ENCODE results near the gene FAM151A.

FAM151A gene

GRCh38 chr1:54623216-54624007 is at the start of gene FAM151A:
Gene FAM151A (minus strand): TSS chr1:54623525. CDS start chr1:54623395, 130 bp downstream.
- DNase-seq (ENCODE audit: low read depth): no peak

GRCh38 chr1:54671985-54672608 is 48.8 kb upstream of the FAM151A start:
- peak; percentile 55 for DNase-seq (ENCODE audit: low read depth)

- DNase-seq (ENCODE audit: low read depth): no peak
Observed at GRCh38 chr1:54668567-54668966, 45.2 kb upstream of the FAM151A start.

- no peak for DNase-seq (ENCODE audit: low read depth)
Observed at GRCh38 chr1:54667797-54668196, 44.5 kb upstream of the FAM151A start.

GRCh38 chr1:54666333-54666732 is 43.0 kb upstream of the FAM151A start:
- DNase-seq (ENCODE audit: low read depth): no peak

GRCh38 chr1:54665852-54666251 is 42.5 kb upstream of the FAM151A start:
- no peak for DNase-seq (ENCODE audit: low read depth)

GRCh38 chr1:54664364-54664763 is 41.0 kb upstream of the FAM151A start:
- no peak for DNase-seq (ENCODE audit: low read depth)

- no peak for DNase-seq (ENCODE audit: low read depth)
Observed at GRCh38 chr1:54663725-54664124, 40.4 kb upstream of the FAM151A start.

GRCh38 chr1:54658164-54658913 is 35.0 kb upstream of the FAM151A start:
- no peak for DNase-seq (ENCODE audit: low read depth)

- DNase-seq (ENCODE audit: low read depth): peak; percentile 23
Observed at GRCh38 chr1:54653036-54653435, 29.7 kb upstream of the FAM151A start.

- no peak for DNase-seq (ENCODE audit: low read depth)
Observed at GRCh38 chr1:54652168-54652567, 28.8 kb upstream of the FAM151A start.

GRCh38 chr1:54651608-54652007 is 28.3 kb upstream of the FAM151A start:
- no peak for DNase-seq (ENCODE audit: low read depth)

- no peak for DNase-seq (ENCODE audit: low read depth)
Observed at GRCh38 chr1:54650417-54650816, 27.1 kb upstream of the FAM151A start.

GRCh38 chr1:54649921-54650320 is 26.6 kb upstream of the FAM151A start:
- no peak for DNase-seq (ENCODE audit: low read depth)

GRCh38 chr1:54649130-54649898 is 26.0 kb upstream of the FAM151A start:
- no peak for DNase-seq (ENCODE audit: low read depth)

- no peak for DNase-seq (ENCODE audit: low read depth)
Observed at GRCh38 chr1:54645806-54646676, 22.7 kb upstream of the FAM151A start.

- DNase-seq (ENCODE audit: low read depth): no peak
Observed at GRCh38 chr1:54643736-54644135, 20.4 kb upstream of the FAM151A start.

- no peak for DNase-seq (ENCODE audit: low read depth)
Observed at GRCh38 chr1:54640863-54641836, 17.8 kb upstream of the FAM151A start, which contains the start of gene MROH7. Gene MROH7 (plus strand): TSS chr1:54641786. CDS start chr1:54652927, 11,141 bp downstream.

GRCh38 chr1:54640361-54640760 is 17.0 kb upstream of the FAM151A start:
- DNase-seq (ENCODE audit: low read depth): no peak

All from iris pigment epithelial cell (primary cell).